ENCODE measurements around the gene VWDE.

DNA sequence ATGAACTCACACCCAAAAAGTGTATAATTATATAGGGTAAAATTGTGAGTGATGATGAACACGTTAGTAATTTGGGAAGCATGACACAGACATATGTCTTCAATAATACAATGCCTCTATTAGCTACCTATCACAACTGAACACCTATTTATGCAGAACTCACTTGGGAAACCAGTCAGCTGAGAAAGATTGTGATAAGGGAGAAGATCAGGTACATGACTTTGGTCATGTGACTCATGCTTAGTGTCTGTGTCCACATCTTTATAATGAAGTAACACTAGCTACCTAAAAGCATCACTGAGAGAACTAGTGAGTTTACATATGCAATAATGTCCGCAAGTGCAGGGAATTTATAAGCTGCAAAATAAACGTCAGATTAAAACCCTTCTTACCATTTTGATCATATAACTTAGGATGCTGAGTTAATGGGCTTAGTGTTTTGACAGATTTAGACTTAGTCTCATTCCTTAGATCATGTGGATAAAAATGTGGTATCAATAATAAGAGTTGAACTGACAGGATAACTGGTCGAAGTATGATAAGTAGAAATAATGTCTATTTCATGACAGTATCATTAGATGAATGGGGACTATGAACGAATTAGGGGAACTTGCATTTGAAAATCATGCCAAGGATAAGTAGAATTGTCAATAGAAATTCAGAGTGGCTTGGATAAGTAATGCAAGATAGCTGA lies 11.6 kb downstream of the VWDE start:
- TF ChIP-seq CTCF (IDR thresholded peaks at IDR 0.05) (no peak), POLR2A (IDR thresholded peaks at IDR 0.05) (no peak)
